ENCODE data around the gene GALNT1. TPM values are rescaled to one million over a fixed set of nuclear protein-coding genes. Genes with fewer than 3 reads are reported as not detected.

The GALNT1 gene
- total RNA-seq, 1 donor from 2014 or later, result 77.4 TPM

DNA sequence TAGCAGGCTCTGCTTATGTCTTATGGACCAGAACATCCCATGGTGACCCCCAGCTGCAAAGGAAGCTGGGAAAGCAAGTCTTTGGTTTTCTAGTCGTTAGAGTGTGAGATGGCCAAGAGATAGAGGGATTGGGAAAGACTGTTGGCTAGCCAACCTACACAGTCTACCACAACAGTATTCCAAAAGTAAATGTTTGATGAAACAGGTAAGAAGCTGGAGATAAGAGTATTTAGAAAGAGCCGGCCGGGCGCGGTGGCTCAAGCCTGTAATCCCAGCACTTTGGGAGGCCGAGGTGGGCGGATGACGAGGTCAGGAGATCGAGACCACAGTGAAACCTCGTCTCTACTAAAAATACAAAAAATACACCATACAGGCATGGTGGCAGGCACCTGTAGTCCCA lies 124.4 kb downstream of the GALNT1 start:
- Histone ChIP-seq H3K27me3 (ENCODE audit: control insufficient read depth, insufficient read depth, low read length) (no peaks in the 10 kb centered on the region), H3K4me3 (ENCODE audit: low read depth, low read length) (no peak overlapping the region), H3K36me3 (ENCODE audit: control insufficient read depth, insufficient read depth, low read length) (peaks cover 8% of the 10 kb centered on the region)
- FAIRE-seq, result no peak
- DNase-seq (ENCODE audit: low read depth), result no peak
- TF ChIP-seq, protein P1, sequence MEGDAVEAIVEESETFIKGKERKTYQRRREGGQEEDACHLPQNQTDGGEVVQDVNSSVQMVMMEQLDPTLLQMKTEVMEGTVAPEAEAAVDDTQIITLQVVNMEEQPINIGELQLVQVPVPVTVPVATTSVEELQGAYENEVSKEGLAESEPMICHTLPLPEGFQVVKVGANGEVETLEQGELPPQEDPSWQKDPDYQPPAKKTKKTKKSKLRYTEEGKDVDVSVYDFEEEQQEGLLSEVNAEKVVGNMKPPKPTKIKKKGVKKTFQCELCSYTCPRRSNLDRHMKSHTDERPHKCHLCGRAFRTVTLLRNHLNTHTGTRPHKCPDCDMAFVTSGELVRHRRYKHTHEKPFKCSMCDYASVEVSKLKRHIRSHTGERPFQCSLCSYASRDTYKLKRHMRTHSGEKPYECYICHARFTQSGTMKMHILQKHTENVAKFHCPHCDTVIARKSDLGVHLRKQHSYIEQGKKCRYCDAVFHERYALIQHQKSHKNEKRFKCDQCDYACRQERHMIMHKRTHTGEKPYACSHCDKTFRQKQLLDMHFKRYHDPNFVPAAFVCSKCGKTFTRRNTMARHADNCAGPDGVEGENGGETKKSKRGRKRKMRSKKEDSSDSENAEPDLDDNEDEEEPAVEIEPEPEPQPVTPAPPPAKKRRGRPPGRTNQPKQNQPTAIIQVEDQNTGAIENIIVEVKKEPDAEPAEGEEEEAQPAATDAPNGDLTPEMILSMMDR (IDR thresholded peaks at IDR 0.05; ENCODE audit: insufficient read depth, low read length, severe bottlenecking), result no peak

DNA sequence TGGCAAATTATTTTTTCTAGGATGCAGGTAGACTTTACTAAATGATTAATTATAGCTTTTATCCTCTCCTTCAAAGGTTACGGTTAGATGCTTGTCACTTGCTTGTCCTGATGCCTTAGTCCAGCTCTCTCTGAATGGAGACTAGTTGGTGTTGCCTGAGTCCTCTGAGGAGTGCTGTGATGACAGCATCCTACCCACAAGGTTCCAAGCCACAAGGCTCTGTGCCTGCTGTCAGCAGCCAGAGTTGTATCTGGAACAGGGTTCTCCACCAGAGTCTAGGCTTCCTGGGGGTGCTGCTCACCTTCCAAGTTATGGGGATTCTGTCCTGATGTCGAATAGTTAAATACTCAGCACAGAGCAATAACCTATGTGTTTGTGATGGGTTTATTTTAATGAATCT lies 125.7 kb downstream of the GALNT1 start:
- no peak for DNase-seq (ENCODE audit: low read depth)
- H3K4me3 ChIP-seq (ENCODE audit: low read depth, low read length), result no peak overlapping the region
- FAIRE-seq, result no peak
- H3K27me3 ChIP-seq (ENCODE audit: control insufficient read depth, insufficient read depth, low read length), result no peaks in the 10 kb centered on the region
- TF ChIP-seq, protein P1 (IDR thresholded peaks at IDR 0.05; ENCODE audit: insufficient read depth, low read length, severe bottlenecking), result no peak
- H3K36me3 ChIP-seq (ENCODE audit: control insufficient read depth, insufficient read depth, low read length), result peaks cover 8% of the 10 kb centered on the region

DNA sequence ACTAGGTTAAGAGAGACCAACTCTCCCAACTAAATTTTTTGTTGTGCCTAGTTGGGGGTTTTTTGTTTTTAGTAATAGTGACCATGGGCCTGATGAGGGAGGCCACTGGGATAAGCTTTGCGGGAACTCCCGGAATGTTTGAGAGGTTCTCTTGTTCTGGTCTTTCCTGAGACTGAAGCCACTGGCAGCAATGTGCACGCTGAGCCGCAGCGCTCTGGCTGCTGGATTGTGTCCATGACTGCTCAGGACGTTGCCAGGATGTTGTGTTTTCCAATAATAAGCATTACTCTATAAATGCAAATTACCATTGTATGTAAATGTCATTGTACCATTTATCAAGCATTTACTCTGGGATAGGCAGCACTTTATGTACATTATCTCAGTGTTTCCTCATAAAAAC lies 126.1 kb downstream of the GALNT1 start:
- peaks cover 8% of the 10 kb centered on the region for H3K36me3 ChIP-seq (ENCODE audit: control insufficient read depth, insufficient read depth, low read length)

DNA sequence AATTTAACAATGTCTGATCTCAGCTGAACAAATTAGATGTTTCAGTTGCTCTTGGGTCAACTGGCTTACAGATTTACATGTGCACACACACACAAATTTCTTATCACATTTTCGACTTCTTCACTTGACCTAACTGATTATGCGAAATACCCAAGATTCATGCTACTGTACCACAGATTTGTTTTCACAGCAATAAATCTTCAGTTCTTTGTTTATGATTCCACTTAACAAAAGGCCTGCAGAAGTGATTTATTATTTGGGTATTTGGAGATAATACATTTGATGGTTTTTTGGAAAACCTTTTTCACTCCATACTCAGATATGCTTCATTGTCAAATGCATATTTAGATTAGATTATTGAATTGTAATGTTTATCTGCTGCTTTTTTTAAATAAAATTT lies 129.0 kb downstream of the GALNT1 start:
- FAIRE-seq (no peak), DNase-seq (ENCODE audit: low read depth) (no peak)
- H3K4me3 ChIP-seq (ENCODE audit: low read depth, low read length), result no peak overlapping the region

More for the DNA sequence above, 126.1 kb downstream of the GALNT1 start:
- DNase-seq (ENCODE audit: low read depth), result no peak
- H3K4me3 ChIP-seq (ENCODE audit: low read depth, low read length), result no peak overlapping the region
- TF ChIP-seq, protein P1 (IDR thresholded peaks at IDR 0.05; ENCODE audit: insufficient read depth, low read length, severe bottlenecking), result no peak
- FAIRE-seq, result no peak
- H3K27me3 ChIP-seq (ENCODE audit: control insufficient read depth, insufficient read depth, low read length), result no peaks in the 10 kb centered on the region

DNA sequence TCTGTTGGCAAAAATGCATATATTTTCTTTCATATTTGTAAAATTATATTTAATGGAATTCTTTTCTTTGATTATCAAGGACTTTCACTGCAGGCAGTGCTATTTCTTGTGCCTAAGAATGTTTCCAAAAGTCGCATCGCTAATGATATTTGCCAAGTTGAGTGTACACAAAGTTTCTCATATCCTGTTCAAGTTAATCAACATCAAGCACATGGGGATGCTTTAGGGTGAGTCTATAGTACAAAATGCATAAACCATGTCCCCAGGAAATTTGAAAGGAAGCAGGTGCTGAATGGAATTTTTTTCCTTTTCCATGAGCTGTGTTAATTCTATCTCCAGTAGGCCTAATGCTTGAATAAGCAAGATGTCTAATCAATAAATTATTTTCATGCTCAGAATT lies 129.7 kb downstream of the GALNT1 start:
- TF ChIP-seq, protein P1 (IDR thresholded peaks at IDR 0.05; ENCODE audit: insufficient read depth, low read length, severe bottlenecking), result no peak
- Histone ChIP-seq H3K27me3 (ENCODE audit: control insufficient read depth, insufficient read depth, low read length) (no peaks in the 10 kb centered on the region), H3K4me3 (ENCODE audit: low read depth, low read length) (no peak overlapping the region), H3K36me3 (ENCODE audit: control insufficient read depth, insufficient read depth, low read length) (peaks cover 6% of the 10 kb centered on the region)
- DNase-seq (ENCODE audit: low read depth) (no peak), FAIRE-seq (no peak)

More for the DNA sequence above, 129.0 kb downstream of the GALNT1 start:
- Histone ChIP-seq H3K27me3 (ENCODE audit: control insufficient read depth, insufficient read depth, low read length) (no peaks in the 10 kb centered on the region), H3K36me3 (ENCODE audit: control insufficient read depth, insufficient read depth, low read length) (peaks cover 6% of the 10 kb centered on the region)
- TF ChIP-seq, protein P1 (IDR thresholded peaks at IDR 0.05; ENCODE audit: insufficient read depth, low read length, severe bottlenecking), result no peak

DNA sequence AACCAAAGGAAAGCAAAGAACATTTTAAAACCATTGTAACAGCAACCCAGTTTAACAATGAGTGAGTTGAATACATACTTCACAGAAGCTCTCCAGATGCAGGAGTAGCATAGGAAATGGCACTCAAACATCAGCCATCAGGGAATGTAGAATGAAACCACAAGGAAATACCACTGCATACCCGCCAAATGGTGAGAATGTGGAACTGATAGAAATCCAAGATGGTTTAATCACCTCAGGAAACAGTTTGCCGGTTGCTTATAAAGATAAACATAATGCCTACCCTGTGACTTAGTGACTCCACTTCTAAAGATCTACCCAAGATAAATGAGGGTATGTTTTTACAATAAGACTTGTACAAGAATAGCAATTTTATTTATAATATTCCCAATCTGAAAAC lies 132.0 kb downstream of the GALNT1 start:
- FAIRE-seq (no peak), DNase-seq (ENCODE audit: low read depth) (no peak)
- Histone ChIP-seq H3K4me3 (ENCODE audit: low read depth, low read length) (no peak overlapping the region), H3K27me3 (ENCODE audit: control insufficient read depth, insufficient read depth, low read length) (no peaks in the 10 kb centered on the region), H3K36me3 (ENCODE audit: control insufficient read depth, insufficient read depth, low read length) (peaks cover 5% of the 10 kb centered on the region)
- TF ChIP-seq, protein P1 (IDR thresholded peaks at IDR 0.05; ENCODE audit: insufficient read depth, low read length, severe bottlenecking), result no peak
